ENCODE data around the gene SLC5A11. TPM values are rescaled to one million over a fixed set of nuclear protein-coding genes. Genes with fewer than 3 reads are reported as not detected.

SLC5A11 gene
- total and polyA plus RNA-seq, 2 of the 13 experiments (the other 11 are each of a cell fraction or from before 2014, with no cell fraction given): 1.2 to 3.3 TPM

DNA sequence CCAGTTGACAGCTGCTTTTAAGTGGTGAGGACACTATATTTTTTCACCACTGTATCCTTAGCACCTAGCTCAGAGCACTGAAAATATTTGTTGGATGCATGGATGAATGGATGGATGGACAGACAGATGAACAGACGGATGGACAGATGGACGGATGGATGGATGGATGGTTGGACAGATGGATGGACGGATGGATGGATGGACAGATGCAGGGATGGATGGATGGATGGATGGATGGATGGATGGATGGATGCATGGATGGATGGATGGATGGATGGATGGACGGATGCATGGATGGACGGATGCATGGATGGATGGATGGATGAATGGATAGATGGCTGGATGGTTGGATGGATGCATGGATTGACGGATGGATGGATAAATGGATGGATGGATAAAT, 12.4 kb upstream of the SLC5A11 start:
- Histone ChIP-seq H2AFZ (ENCODE audit: low read length) (no peak overlapping the region), H4K20me1 (ENCODE audit: insufficient read depth, low read length) (no peaks in the 10 kb centered on the region), H3K9me3 (ENCODE audit: low read length) (no peaks in the 10 kb centered on the region), H3K36me3 (replicated peaks in 1 of 2; ENCODE audit: control insufficient read depth in 1 of 2, insufficient read depth in 2 of 2, low read length in 2 of 2) (peaks cover under 1 to 2% of the 10 kb centered on the region in 2 experiments; a peak in 1 of 5 replicates), H3K4me1 (ENCODE audit: insufficient read depth, low read length) (peaks cover 16% of the 10 kb centered on the region), H3K9ac (ENCODE audit: insufficient read depth, low read depth, low read length) (no peak overlapping the region), H3K4me2 (ENCODE audit: low read depth, low read length) (no peak overlapping the region), H3K4me3 (replicated peaks in 1 of 3; ENCODE audit: insufficient read depth in 1 of 3, low read depth in 2 of 3, low read length in 3 of 3) (no peak overlapping the region), H3K27me3 (ENCODE audit: control insufficient read depth in 1 of 2, insufficient read depth in 2 of 2, low read length in 2 of 2) (no peaks in the 10 kb centered on the region), H3K27ac (ENCODE audit: extremely low read length, insufficient read depth, low read length) (no peak overlapping the region), H3K79me2 (ENCODE audit: insufficient read depth, low read length) (no peaks in the 10 kb centered on the region)
- 93% methylated on average over 6 of the region's 6 CpGs for WGBS (ENCODE audit: low lambda C conversion rate)
- POLR2A ChIA-PET: no interaction called here
- ATAC-seq (no peak), DNase-seq (ENCODE audit: low spot score) (no peak), FAIRE-seq (no peak)
- intact Hi-C loops (cut with micrococcal nuclease; ENCODE audit: unreplicated experiment): loop anchor here (5.0 to 10.0 kb wide), 4 partner anchors 99 to 271 kb away; partner anchors contain the start of gene ARHGAP17
- CTCF ChIA-PET (ENCODE audit: low intra/inter-chr PET ratio, low total read pairs): no interaction called here
- no TSS peak for BruUV-seq (replicated peaks)
- TF ChIP-seq JARID2 (CRISPR knock-in tag; IDR thresholded peaks at IDR 0.05; ENCODE audit: insufficient replicate concordance): no peak
- TF ChIP-seq AGO2 (optimal IDR thresholded peaks at IDR 0.05; ENCODE audit: low read depth, low read length): no peak
- TF ChIP-seq STAT6 (CRISPR knock-in tag; IDR thresholded peaks at IDR 0.05; ENCODE audit: borderline replicate concordance): no peak
- TF ChIP-seq ZNF326 (CRISPR knock-in tag; IDR thresholded peaks at IDR 0.05; ENCODE audit: borderline replicate concordance): no peak
- in situ Hi-C loops (cut with HindIII; ENCODE audit: extremely low pct_ligation_motif_present, low pct_unique_long_range_greater_than_20kb): no loop called here

Measured in HepG2 (cell line).